Measurements from ENCODE around the gene SCG5. TPM values are rescaled to one million over a fixed set of nuclear protein-coding genes. Genes with fewer than 3 reads are reported as not detected.

Gene SCG5
- total and polyA plus RNA-seq, 2 of the 13 experiments (the other 11 are each of a cell fraction or from before 2014, with no cell fraction given): 2.3 to 3.5 TPM

GRCh38 chr15:32651229-32651837 is 9.8 kb downstream of the SCG5 start (continued):
- TF ChIP-seq MEIS2 (CRISPR knock-in tag; IDR thresholded peaks at IDR 0.05) (no peak), ZBTB49 (CRISPR knock-in tag; IDR thresholded peaks at IDR 0.05; ENCODE audit: borderline replicate concordance) (no peak), CTCF (CRISPR knock-in tag; IDR thresholded peaks at IDR 0.05) (peak; percentile 85), PREB (CRISPR knock-in tag; IDR thresholded peaks at IDR 0.05) (no peak), ZNF512 (CRISPR knock-in tag; IDR thresholded peaks at IDR 0.05) (no peak), FOXP1 (IDR thresholded peaks at IDR 0.05) (no peak), FOXP1 (CRISPR knock-in tag; IDR thresholded peaks at IDR 0.05) (no peak), XRCC5 (optimal IDR thresholded peaks at IDR 0.05; ENCODE audit: low read length) (peak; percentile 40), SYNCRIP (IDR thresholded peaks at IDR 0.05; ENCODE audit: insufficient read depth, low read depth, low read length) (no peak), ARHGAP35 (CRISPR knock-in tag; IDR thresholded peaks at IDR 0.05; ENCODE audit: borderline replicate concordance) (no peak), CEBPG (CRISPR knock-in tag; IDR thresholded peaks at IDR 0.05) (0 out of 2 replicates have a peak, but pooled peaks have one; percentile 20), ZNF574 (CRISPR knock-in tag; IDR thresholded peaks at IDR 0.05) (peak; percentile 43), ZNF17 (CRISPR knock-in tag; IDR thresholded peaks at IDR 0.05) (no peak), STAG1 (CRISPR knock-in tag; IDR thresholded peaks at IDR 0.05) (peak; percentile 83), ZSCAN25 (CRISPR knock-in tag; IDR thresholded peaks at IDR 0.05) (peak; percentile 65; the same call in 1 of the 2 replicates), HCFC1 (IDR thresholded peaks at IDR 0.05; ENCODE audit: low read depth, low read length) (no peak), NONO (IDR thresholded peaks at IDR 0.05) (no peak), NONO (CRISPR knock-in tag; conservative IDR thresholded peaks at IDR 0.05) (no peak), ZNF24 (IDR thresholded peaks at IDR 0.05) (no peak), KLF13 (CRISPR knock-in tag; IDR thresholded peaks at IDR 0.05) (no peak)
